Measurements from ENCODE around the gene CD300LF. TPM values are rescaled to one million over a fixed set of nuclear protein-coding genes. Genes with fewer than 3 reads are reported as not detected.

CD300LF gene
- total RNA-seq, 4 donors from 2014 or later: 0.27 to 0.41 TPM; not detected in 2

DNA sequence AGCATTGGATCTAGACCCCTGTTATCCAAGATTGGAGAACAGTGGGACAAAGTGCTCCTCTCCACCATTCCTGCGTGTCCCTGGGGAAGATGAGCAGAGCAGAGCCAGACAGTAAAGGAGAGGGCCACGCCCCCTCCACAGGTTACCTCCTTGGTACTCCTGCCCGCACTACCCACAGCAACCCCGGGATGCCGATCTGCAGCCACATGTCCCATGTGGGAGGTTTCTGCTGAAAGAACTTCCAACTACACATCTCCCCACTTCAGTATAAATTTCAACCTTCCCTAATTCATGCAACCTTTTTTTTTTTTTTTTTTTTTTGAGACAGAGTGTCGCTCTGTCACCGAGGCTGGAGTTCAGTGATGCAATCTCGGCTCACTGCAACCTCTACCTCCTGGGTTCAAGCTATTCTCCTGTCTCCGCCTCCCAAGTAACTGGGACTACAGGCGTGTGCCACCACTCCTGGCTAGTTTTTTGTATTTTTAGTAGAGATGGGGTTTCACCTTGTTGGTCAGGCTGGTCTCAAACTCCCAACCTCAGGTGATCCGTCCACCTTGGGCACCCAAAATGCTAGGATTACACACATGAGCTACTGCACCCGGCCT, 26.6 kb upstream of the CD300LF start:
- intact Hi-C loops (cut with DNase I; ENCODE audit: low total_unique reads): no loop called here
- TF ChIP-seq, protein P1, sequence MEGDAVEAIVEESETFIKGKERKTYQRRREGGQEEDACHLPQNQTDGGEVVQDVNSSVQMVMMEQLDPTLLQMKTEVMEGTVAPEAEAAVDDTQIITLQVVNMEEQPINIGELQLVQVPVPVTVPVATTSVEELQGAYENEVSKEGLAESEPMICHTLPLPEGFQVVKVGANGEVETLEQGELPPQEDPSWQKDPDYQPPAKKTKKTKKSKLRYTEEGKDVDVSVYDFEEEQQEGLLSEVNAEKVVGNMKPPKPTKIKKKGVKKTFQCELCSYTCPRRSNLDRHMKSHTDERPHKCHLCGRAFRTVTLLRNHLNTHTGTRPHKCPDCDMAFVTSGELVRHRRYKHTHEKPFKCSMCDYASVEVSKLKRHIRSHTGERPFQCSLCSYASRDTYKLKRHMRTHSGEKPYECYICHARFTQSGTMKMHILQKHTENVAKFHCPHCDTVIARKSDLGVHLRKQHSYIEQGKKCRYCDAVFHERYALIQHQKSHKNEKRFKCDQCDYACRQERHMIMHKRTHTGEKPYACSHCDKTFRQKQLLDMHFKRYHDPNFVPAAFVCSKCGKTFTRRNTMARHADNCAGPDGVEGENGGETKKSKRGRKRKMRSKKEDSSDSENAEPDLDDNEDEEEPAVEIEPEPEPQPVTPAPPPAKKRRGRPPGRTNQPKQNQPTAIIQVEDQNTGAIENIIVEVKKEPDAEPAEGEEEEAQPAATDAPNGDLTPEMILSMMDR (IDR thresholded peaks at IDR 0.05): no peak
- no peak for TF ChIP-seq POLR2A (IDR thresholded peaks at IDR 0.05)

DNA sequence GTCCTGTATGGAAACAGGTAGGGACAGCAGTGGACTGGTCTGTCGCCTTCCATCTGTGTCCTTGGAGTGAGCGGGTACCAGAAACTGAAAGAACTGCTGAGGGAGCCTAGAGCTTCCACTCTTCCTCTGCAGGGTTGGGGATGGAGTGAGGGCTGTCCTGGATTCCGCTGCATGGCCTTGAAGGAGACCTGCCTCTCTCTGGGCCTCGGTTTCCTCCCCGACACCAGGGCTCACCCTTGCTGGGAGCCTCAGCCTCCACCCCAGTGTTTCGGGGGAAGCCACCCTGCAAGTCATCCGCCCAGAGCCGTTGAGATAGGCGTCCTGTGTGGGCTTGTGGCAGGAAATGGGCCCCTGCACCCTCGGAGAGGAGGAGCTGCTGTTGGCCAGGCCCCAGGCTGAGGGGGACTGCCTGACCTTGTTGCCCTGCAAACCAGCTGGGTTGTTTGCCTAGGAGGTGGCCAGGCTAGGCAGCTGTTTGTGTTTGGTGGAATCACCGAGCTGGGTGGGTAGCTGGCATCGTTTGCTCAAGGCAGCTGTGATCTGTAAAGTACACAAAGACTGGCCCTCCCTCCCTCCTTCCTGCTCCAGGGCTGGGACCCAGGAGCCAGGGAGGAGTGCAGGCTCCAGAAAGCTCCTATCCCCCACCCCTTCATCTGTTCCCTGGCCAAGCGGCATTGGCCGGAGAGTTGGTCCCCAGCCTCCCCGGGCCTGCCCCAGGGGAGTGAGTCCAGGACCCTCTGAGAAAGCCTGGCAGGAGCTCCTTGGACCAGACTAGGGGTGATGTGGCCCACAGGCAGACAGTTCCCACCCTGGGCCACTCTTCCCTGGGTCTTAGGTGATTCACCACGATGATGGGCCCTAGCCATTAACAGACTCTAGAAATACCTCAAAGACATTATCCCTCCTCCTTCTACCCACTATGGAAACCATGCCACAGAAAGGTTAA, 25.6 kb upstream of the CD300LF start:
- Histone ChIP-seq H3K4me1 (peaks cover 0 to 13% of the 10 kb centered on the region in 2 donors), H3K27me3 (peaks cover 0 to 22% of the 10 kb centered on the region in 2 donors), H3K9me3 (no peaks in the 10 kb centered on the region), H3K36me3 (no peaks in the 10 kb centered on the region), H3K27ac (no peak overlapping the region), H3K4me3 (no peak overlapping the region)
- TF ChIP-seq, protein P1 (IDR thresholded peaks at IDR 0.05): no peak
- intact Hi-C loops (cut with DNase I; ENCODE audit: low total_unique reads): no loop called here
- no peak for DNase-seq

More for the DNA sequence above, 26.6 kb upstream of the CD300LF start:
- H3K36me3 ChIP-seq: no peaks in the 10 kb centered on the region
- peaks cover 0 to 22% of the 10 kb centered on the region in 2 donors for H3K27me3 ChIP-seq
- no peak overlapping the region for H3K4me3 ChIP-seq
- H3K9me3 ChIP-seq: no peaks in the 10 kb centered on the region
- H3K27ac ChIP-seq: no peak overlapping the region
- peaks cover 0 to 13% of the 10 kb centered on the region in 2 donors for H3K4me1 ChIP-seq
- DNase-seq: no peak

DNA sequence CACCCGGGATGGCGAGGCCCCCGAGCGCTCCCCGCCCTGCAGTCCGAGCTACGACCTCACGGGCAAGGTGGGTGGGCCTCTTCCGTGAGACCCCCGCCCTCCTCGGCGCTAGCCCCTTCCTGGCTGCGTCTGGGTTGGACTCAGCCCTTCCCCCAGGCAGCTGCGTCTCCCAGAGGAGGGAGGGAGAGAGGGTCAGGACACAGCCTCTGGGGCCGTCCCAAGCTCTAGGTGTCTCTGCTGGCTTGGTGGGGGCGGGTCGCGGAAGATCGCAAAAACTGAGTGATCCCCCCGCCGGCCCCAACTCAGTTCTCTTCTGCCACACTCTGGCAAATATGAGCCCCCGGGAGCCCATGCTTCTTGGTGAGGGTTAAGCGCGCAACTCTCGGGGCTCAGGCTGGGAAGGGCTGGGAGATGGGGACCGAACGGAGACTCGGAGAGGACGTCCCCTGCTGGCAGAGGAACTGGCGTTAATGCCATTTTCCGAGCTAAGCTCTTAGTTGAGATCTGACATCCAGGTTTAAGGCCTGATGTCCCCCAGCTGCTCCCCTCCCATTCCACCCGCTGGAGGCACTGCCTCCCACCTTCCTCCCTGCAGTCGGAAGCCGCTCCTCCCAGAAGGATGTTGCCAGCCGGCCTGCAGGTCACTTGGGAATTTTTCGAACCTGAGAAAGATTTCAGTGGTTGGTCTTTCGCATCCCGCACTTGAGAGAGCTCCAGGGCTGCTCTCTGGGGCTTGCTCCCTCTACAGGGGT, 24.8 kb upstream of the CD300LF start:
- H3K9me3 ChIP-seq: no peaks in the 10 kb centered on the region
- H3K4me3 ChIP-seq: no peak overlapping the region
- H3K27me3 ChIP-seq: peaks cover 0 to 22% of the 10 kb centered on the region in 2 donors
- peaks cover 0 to 13% of the 10 kb centered on the region in 2 donors for H3K4me1 ChIP-seq
- H3K36me3 ChIP-seq: no peaks in the 10 kb centered on the region
- DNase-seq: no peak
- no peak for TF ChIP-seq POLR2A (IDR thresholded peaks at IDR 0.05)
- TF ChIP-seq, protein P1 (IDR thresholded peaks at IDR 0.05): peak in 1 of 4 experiments; percentile 9
- no peak overlapping the region for H3K27ac ChIP-seq
- intact Hi-C loops (cut with DNase I; ENCODE audit: low total_unique reads): no loop called here

DNA sequence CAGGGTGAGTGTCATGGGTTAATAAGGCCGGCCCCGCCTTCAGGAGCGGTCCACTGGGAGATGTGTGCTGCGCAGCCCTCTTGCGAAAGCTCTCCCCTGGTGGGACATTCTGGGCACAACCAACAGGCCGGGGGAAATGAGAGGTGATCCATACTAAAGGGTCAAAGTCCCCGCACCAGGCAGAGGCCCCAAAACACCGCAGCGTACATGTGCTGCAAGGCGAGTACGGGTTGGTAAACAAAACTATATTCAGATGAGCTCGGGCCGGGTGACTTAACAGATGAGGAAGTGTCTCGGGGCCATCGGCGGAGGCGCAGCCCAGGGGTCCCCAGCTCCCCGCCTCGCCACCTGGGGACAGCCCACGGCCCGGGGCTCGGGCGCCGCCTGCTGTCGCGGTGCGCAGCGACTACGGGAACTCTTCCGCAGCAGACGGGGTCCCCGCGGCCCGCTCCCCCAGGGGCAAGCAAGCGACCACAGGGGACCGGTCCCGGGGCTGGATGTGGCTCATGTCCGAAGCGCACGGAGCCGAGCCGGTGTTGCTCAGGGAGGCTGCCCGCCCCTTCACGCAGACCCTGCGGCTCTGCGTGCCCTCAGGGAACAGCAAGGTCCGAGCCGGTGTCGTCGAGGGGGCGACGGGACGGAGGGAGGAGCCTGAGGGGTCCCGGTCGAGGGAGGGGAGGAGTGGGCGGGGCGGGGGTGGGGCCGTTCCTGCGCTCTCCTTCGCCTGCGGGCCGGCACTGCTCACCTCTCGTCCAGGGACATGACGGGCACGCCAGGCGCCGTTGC, 24.0 kb upstream of the CD300LF start, which contains the start of gene RAB37:
TSS of gene RAB37 (plus strand) at position 744 of the 786 bp plus-strand sequence. CDS start at position 761, 17 bp downstream.
- TF ChIP-seq, protein P1 (IDR thresholded peaks at IDR 0.05): peak in 1 of 4 experiments; percentile 33
- TF ChIP-seq POLR2A (IDR thresholded peaks at IDR 0.05): no peak
- H3K4me1 ChIP-seq: peaks cover 0 to 13% of the 10 kb centered on the region in 2 donors
- intact Hi-C loops (cut with DNase I; ENCODE audit: low total_unique reads): no loop called here
- peaks cover 0 to 22% of the 10 kb centered on the region in 2 donors for H3K27me3 ChIP-seq
- no peak for DNase-seq
- H3K9me3 ChIP-seq: no peaks in the 10 kb centered on the region
- H3K36me3 ChIP-seq: no peaks in the 10 kb centered on the region
- H3K4me3 ChIP-seq: no peak within 1 kb of the TSS
- no peak within 1 kb of the TSS for H3K27ac ChIP-seq

Measured in uterus (tissue), 4 donors.